Body of pancreas (tissue), 4 donors: Measurements from ENCODE around the gene REPIN1. TPM values are rescaled to one million over a fixed set of nuclear protein-coding genes. Genes with fewer than 3 reads are reported as not detected.
A peak's percentile ranks its signal among the peaks of the same experiment; 100 is the strongest.

Source experiments
- ATAC-seq: fragments of 150-250 bp; one replicate; pipeline ENCODE4 v1.9.1; 2016
- DNase-seq, 4 donors: peaks; one replicate each; pipeline ENCODE4 v3.0.0-alpha.2; 2019
- H3K27ac ChIP-seq, 4 donors: fragments of 200-600 bp; sonication (generic); 1 replicate in 3 of 4; 2 replicates in 1 of 4; pipeline versions ENCODE4 v1.5.1 to v1.6.1; 2016 to 2019; ENCODE audit warnings: mild to moderate bottlenecking in 1 of 4, mixed read lengths in 1 of 4, moderate library complexity in 1 of 4
- H3K27me3 ChIP-seq, 2 donors: fragments of 200-600 bp; sonication (generic); one replicate each; pipeline ENCODE4 v1.6.0; 2016; ENCODE audit warnings: mild to moderate bottlenecking in 1 of 2
- H3K36me3 ChIP-seq, 2 donors: fragments of 200-600 bp; sonication (generic); replicated peaks in 1 of 2; 2 replicates each; pipeline ENCODE4 v1.5.1; 2016; ENCODE audit warnings: low read depth in 2 of 2; ENCODE audit not compliant: insufficient read depth in 1 of 2
- H3K4me1 ChIP-seq: fragments of 200-600 bp; sonication (generic); one replicate; pipeline ENCODE4 v1.6.0; 2016
- H3K4me3 ChIP-seq, 2 donors: fragments of 200-600 bp; sonication (generic); 1 replicate in 1 of 2; 2 replicates in 1 of 2; pipeline ENCODE4 v1.5.1; 2016 to 2019
- H3K9me3 ChIP-seq, 3 donors: fragments of 200-600 bp; sonication (generic); 1 replicate in 2 of 3; 2 replicates in 1 of 3; pipeline ENCODE4 v1.5.1; 2016
- CTCF ChIP-seq, 7 experiments: fragments of 450-650 bp in 4 of 7; fragments of 200-600 bp in 3 of 7; sonication (generic) in 3 of 7; IDR thresholded peaks; one replicate each; pipeline ENCODE4 v1.5.1; 2016 to 2019; ENCODE audit warnings: antibody characterized with exemption in 7 of 7
- POLR2A ChIP-seq, 3 donors: fragments of 450-650 bp; IDR thresholded peaks; one replicate each; pipeline ENCODE4 v1.6.1; 2016; ENCODE audit warnings: antibody characterized with exemption in 3 of 3, mild to moderate bottlenecking in 2 of 3
- WGBS, 2 donors: methylation state at CpG; one replicate each; pipeline ENCODE4 v1.1.5; 2017; 5-methylcytosine and 5-hydroxymethylcytosine counted together
- intact Hi-C: fragments of 100-400 bp; cut with DNase I; formaldehyde crosslinking; loops from one replicate; pipeline ENCODE4 v1.15.1; 2023
- total RNA-seq, 2 donors: library from RNA; depleted of rRNA; stranded (reverse); fragments of >200 nt; gene quantifications; one replicate each; pipeline ENCODE4 v1.1.0, GENCODE V29; 2016

The REPIN1 gene
- total RNA-seq, 2 donors from 2014 or later: 77.0 to 117 TPM

- Histone ChIP-seq H3K36me3 (no peaks in the 10 kb centered on the region), H3K4me3 (no peak overlapping the region), H3K27ac (peak overlapping the region in 2 of 4 donors; percentile 97 to 98), H3K4me1 (peaks cover 59% of the 10 kb centered on the region), H3K9me3 (no peaks in the 10 kb centered on the region), H3K27me3 (no peaks in the 10 kb centered on the region)
- 59 to 63% methylated on average over 11 of the region's 11 CpGs for WGBS, 2 donors
- no peak for DNase-seq
- no peak for TF ChIP-seq POLR2A (IDR thresholded peaks at IDR 0.05)
- no peak for TF ChIP-seq CTCF (IDR thresholded peaks at IDR 0.05)
- no peak for ATAC-seq
- intact Hi-C loops: no loop called here
These were observed 11.8 kb downstream of the REPIN1 start for GRCh38 chr7:150380463-150380862.

- intact Hi-C loops: no loop called here
- Histone ChIP-seq H3K27me3 (no peaks in the 10 kb centered on the region), H3K9me3 (no peaks in the 10 kb centered on the region), H3K4me3 (no peak overlapping the region), H3K4me1 (peaks cover 53% of the 10 kb centered on the region), H3K36me3 (no peaks in the 10 kb centered on the region), H3K27ac (peak overlapping the region in 1 of 4 donors; percentile 98)
- ATAC-seq: no peak
- DNase-seq: no peak
- 66 to 78% methylated on average over 8 to 9 of the region's 9 CpGs for WGBS, 2 donors
- TF ChIP-seq POLR2A (IDR thresholded peaks at IDR 0.05) (no peak), CTCF (IDR thresholded peaks at IDR 0.05) (no peak)
These were observed 12.5 kb downstream of the REPIN1 start for GRCh38 chr7:150381096-150381495.

- H3K9me3 ChIP-seq: no peaks in the 10 kb centered on the region
- no peak overlapping the region for H3K27ac ChIP-seq
- intact Hi-C loops: no loop called here
- H3K27me3 ChIP-seq: no peaks in the 10 kb centered on the region
- no peaks in the 10 kb centered on the region for H3K36me3 ChIP-seq
- no peak for TF ChIP-seq POLR2A (IDR thresholded peaks at IDR 0.05)
- no peak for TF ChIP-seq CTCF (IDR thresholded peaks at IDR 0.05)
- H3K4me3 ChIP-seq: no peak overlapping the region
- ATAC-seq: no peak
- WGBS, 2 donors: 100% methylated on average over 1 of the region's 1 CpG
- DNase-seq: no peak
- peaks cover 46% of the 10 kb centered on the region for H3K4me1 ChIP-seq
These were observed 13.1 kb downstream of the REPIN1 start for GRCh38 chr7:150381785-150382122.

- Histone ChIP-seq H3K4me1 (peaks cover 43% of the 10 kb centered on the region), H3K27me3 (no peaks in the 10 kb centered on the region), H3K9me3 (no peaks in the 10 kb centered on the region), H3K27ac (no peak overlapping the region), H3K36me3 (no peaks in the 10 kb centered on the region), H3K4me3 (no peak overlapping the region)
- 80 to 84% methylated on average over 17 to 20 of the region's 20 CpGs for WGBS, 2 donors
- no peak for ATAC-seq
- intact Hi-C loops: no loop called here
- TF ChIP-seq POLR2A (IDR thresholded peaks at IDR 0.05) (no peak), CTCF (IDR thresholded peaks at IDR 0.05) (no peak)
- DNase-seq: no peak
These were observed 13.7 kb downstream of the REPIN1 start for GRCh38 chr7:150382123-150382843.

- no peak for ATAC-seq
- no peak for DNase-seq
- TF ChIP-seq POLR2A (IDR thresholded peaks at IDR 0.05) (no peak), CTCF (IDR thresholded peaks at IDR 0.05) (no peak)
- H3K9me3 ChIP-seq: no peaks in the 10 kb centered on the region
- 39 to 41% methylated on average over 4 of the region's 4 CpGs for WGBS, 2 donors
- H3K36me3 ChIP-seq: no peaks in the 10 kb centered on the region
- intact Hi-C loops: no loop called here
- no peak overlapping the region for H3K4me3 ChIP-seq
- H3K4me1 ChIP-seq: peaks cover 37% of the 10 kb centered on the region
- H3K27ac ChIP-seq: no peak overlapping the region
- no peaks in the 10 kb centered on the region for H3K27me3 ChIP-seq
These were observed 14.2 kb downstream of the REPIN1 start for GRCh38 chr7:150382844-150383225.
